ENCODE measurements around the gene FTCDNL1.

Gene FTCDNL1

DNA sequence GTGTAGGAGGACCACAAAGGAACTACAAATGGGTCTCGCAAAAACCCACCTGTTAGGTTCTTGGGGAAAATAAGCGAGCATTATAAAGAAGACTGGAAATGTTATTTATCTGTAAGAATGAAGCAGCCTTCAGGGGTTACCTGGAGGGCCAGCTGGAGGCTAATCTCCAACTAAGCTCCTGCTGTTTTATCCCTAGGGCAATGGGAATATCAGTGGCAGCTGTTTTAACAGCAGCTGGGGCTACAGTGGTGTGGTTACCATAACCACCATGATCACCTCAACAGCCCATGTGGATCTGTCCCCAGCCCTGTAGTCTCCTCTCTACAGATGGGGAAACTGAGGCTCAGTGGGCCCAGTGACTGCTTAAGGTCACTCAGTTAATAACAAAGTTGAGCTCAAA lies 108.1 kb downstream of the FTCDNL1 start:
- H3K27me3 ChIP-seq (ENCODE audit: control insufficient read depth, insufficient read depth, low read length) = no peaks in the 10 kb centered on the region
- no peak overlapping the region for H3K27ac ChIP-seq (ENCODE audit: low read depth, low read length)
- H3K4me1 ChIP-seq (ENCODE audit: control insufficient read depth, insufficient read depth, low read length) = peaks cover 57% of the 10 kb centered on the region
- H3K9ac ChIP-seq (ENCODE audit: low read depth, low read length) = no peak overlapping the region
- H3K4me3 ChIP-seq (ENCODE audit: low read depth, low read length) = no peak overlapping the region
- no peaks in the 10 kb centered on the region for H3K36me3 ChIP-seq (ENCODE audit: control insufficient read depth, insufficient read depth, low read length)
- H3K9me3 ChIP-seq (ENCODE audit: control insufficient read depth, insufficient read depth, low read length) = no peaks in the 10 kb centered on the region

DNA sequence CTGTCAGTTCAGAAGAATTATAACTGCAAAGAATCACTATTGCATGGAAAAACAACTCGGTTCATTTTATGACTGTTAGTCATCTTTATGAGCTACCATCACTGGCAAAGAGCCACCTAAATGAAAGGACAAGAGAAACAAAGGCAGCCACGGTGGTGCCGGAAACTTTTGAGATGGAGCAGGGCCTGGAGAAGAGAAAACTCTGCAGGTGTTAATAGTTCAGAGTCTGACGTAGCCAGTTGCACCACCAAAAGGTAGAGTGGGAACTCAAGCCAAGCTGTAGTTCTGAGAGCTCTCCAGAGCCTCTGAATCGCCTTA lies 110.9 kb downstream of the FTCDNL1 start:
- H3K36me3 ChIP-seq (ENCODE audit: control insufficient read depth, insufficient read depth, low read length) = no peaks in the 10 kb centered on the region

DNA sequence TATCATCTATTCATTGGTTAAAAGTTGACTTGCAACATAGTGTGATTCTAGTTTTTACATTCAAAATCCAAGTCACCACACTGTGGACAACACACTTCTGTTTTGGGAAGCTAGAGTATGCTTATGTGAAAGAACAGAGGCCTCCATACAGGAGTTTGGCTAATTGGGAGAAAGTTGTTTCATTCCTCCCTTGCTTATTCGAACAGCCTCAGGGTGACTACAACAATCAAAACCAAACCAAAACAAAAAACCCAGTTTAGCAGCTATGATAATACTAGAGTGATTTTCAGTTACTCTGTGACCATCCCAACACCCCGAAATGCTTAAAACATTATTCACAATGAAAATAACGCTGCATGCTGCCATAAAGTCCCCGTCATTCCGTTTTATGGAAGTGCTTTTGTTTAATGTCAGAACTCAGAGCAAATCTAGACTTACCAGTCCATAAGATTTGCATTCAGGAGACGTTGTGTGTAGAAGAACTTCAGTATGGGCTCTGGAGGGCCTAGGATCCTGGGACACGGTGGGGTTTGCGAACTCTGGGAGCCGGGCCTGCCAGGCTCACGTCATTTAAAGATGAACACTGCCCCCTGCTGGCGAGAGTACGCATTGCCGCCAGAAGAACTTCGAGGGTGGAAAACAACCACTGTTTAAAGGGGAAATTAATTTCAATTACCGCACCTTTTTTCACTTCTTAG lies 111.4 kb downstream of the FTCDNL1 start:
- Histone ChIP-seq H3K4me1 (ENCODE audit: control insufficient read depth, insufficient read depth, low read length) (peaks cover 53% of the 10 kb centered on the region), H3K9ac (ENCODE audit: low read depth, low read length) (no peak overlapping the region), H3K27ac (ENCODE audit: low read depth, low read length) (no peak overlapping the region), H3K27me3 (ENCODE audit: control insufficient read depth, insufficient read depth, low read length) (no peaks in the 10 kb centered on the region; the same call in 1 of the 2 replicates), H3K9me3 (ENCODE audit: control insufficient read depth, insufficient read depth, low read length) (no peaks in the 10 kb centered on the region), H3K36me3 (ENCODE audit: control insufficient read depth, insufficient read depth, low read length) (no peaks in the 10 kb centered on the region), H3K4me3 (ENCODE audit: low read depth, low read length) (no peak overlapping the region)

More for the DNA sequence above, 110.9 kb downstream of the FTCDNL1 start:
- no peak overlapping the region for H3K9ac ChIP-seq (ENCODE audit: low read depth, low read length)
- peaks cover 57% of the 10 kb centered on the region for H3K4me1 ChIP-seq (ENCODE audit: control insufficient read depth, insufficient read depth, low read length)
- no peaks in the 10 kb centered on the region for H3K9me3 ChIP-seq (ENCODE audit: control insufficient read depth, insufficient read depth, low read length)
- H3K27ac ChIP-seq (ENCODE audit: low read depth, low read length) = no peak overlapping the region
- no peak overlapping the region for H3K4me3 ChIP-seq (ENCODE audit: low read depth, low read length)
- no peaks in the 10 kb centered on the region; the same call in 1 of the 2 replicates for H3K27me3 ChIP-seq (ENCODE audit: control insufficient read depth, insufficient read depth, low read length)

DNA sequence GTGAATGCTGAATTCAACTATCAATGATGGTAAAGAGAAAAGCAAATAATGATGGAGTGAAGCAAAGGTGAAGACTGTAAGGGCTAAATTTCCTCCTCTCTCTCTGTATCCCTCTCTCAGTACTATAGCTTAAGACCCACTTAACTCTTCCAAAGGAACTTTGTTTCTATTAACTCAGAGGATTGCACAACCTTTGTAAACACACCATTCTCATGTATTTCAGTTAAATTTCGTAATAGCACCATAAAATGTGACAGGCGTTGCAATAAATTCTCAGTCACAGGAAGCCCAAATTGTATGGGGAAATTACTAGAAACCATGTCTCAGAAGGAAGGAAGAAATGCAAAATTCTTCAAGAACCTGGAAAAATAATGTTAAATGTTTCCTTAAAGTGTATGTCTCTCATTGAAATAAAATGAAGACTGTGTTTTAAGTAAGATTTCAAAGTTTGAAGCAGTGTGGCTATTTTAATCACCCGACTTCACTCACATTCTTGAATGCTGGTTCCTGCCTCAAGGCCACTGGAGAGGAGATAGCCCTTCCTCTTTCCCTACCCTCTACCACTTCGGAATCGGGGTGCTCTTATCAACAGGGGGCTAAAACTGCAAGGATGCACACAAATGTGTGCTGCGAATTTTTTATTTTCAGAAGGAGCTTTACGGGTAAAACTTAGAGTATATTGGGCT lies 112.1 kb downstream of the FTCDNL1 start:
- Histone ChIP-seq H3K27me3 (ENCODE audit: control insufficient read depth, insufficient read depth, low read length) (no peaks in the 10 kb centered on the region; the same call in 1 of the 2 replicates), H3K4me1 (ENCODE audit: control insufficient read depth, insufficient read depth, low read length) (peaks cover 46% of the 10 kb centered on the region), H3K36me3 (ENCODE audit: control insufficient read depth, insufficient read depth, low read length) (no peaks in the 10 kb centered on the region), H3K9ac (ENCODE audit: low read depth, low read length) (no peak overlapping the region), H3K27ac (ENCODE audit: low read depth, low read length) (no peak overlapping the region), H3K4me3 (ENCODE audit: low read depth, low read length) (no peak overlapping the region), H3K9me3 (ENCODE audit: control insufficient read depth, insufficient read depth, low read length) (no peaks in the 10 kb centered on the region)

DNA sequence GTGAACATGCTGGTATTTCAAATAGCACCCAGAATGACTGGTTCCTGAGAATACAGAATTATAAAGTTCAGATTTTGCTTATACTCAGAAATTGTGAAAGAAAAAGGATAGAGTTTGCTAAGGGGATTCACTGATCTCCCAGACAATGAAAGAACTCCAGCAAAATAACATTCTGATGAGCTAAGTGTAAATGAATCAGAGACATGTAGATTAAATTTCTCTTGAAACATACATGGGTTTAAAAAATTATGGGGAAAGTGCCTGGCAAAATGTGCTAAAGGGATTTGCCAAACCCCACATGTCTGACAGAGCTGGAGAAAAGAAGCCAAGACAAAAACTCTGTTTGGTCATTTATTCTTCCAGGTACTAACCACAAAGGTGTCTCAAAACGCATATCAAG lies 116.3 kb downstream of the FTCDNL1 start:
- Histone ChIP-seq H3K4me3 (ENCODE audit: low read depth, low read length) (no peak overlapping the region), H3K9ac (ENCODE audit: low read depth, low read length) (no peak overlapping the region), H3K36me3 (ENCODE audit: control insufficient read depth, insufficient read depth, low read length) (no peaks in the 10 kb centered on the region), H3K4me1 (ENCODE audit: control insufficient read depth, insufficient read depth, low read length) (peaks cover 17% of the 10 kb centered on the region), H3K9me3 (ENCODE audit: control insufficient read depth, insufficient read depth, low read length) (no peaks in the 10 kb centered on the region), H3K27me3 (ENCODE audit: control insufficient read depth, insufficient read depth, low read length) (no peaks in the 10 kb centered on the region; the same call in 1 of the 2 replicates), H3K27ac (ENCODE audit: low read depth, low read length) (no peak overlapping the region)

DNA sequence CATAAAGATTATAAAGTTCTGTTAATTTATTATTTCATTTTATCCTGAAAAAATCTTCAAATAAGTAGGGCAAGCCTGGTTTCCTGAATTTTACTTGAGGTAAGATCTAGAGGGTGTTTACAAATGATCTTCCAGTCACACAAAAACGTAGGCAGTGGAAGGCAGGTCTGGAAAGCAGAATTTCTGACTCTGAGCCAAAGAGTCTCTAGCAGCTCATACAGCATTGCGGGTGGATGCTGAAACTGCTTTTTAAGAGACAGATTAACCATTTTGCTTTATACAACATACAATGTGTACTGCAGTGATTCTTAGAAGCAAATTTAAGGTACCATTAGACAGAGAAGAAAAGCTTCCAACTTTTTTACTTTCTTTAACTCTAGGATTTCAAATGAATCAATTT lies 117.0 kb downstream of the FTCDNL1 start:
- H3K27ac ChIP-seq (ENCODE audit: low read depth, low read length) = no peak overlapping the region
- no peaks in the 10 kb centered on the region for H3K36me3 ChIP-seq (ENCODE audit: control insufficient read depth, insufficient read depth, low read length)
- H3K4me3 ChIP-seq (ENCODE audit: low read depth, low read length) = no peak overlapping the region
- no peaks in the 10 kb centered on the region; the same call in 1 of the 2 replicates for H3K27me3 ChIP-seq (ENCODE audit: control insufficient read depth, insufficient read depth, low read length)
- no peaks in the 10 kb centered on the region for H3K9me3 ChIP-seq (ENCODE audit: control insufficient read depth, insufficient read depth, low read length)
- peaks cover 10% of the 10 kb centered on the region for H3K4me1 ChIP-seq (ENCODE audit: control insufficient read depth, insufficient read depth, low read length)
- no peak overlapping the region for H3K9ac ChIP-seq (ENCODE audit: low read depth, low read length)

DNA sequence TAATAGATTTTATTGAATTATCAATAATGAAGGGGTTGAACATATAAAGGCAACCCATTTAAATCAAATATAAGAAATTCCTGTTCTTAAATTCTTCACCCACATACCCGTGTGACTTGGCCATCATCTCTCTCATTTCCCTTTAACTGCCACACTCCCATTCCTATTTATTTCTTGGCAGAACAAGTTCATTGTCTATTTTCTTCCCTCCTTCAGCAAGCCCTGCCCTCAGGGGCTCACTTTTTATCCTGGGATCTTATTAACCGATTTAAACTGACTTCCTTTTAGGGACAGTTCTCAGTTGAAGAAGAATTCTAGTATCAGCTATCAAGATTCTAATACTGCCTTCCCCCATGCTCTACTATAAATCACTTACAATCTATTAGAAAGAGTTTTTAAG lies 123.2 kb downstream of the FTCDNL1 start:
- Histone ChIP-seq H3K4me3 (ENCODE audit: low read depth, low read length) (no peak overlapping the region), H3K4me1 (ENCODE audit: control insufficient read depth, insufficient read depth, low read length) (no peaks in the 10 kb centered on the region), H3K9ac (ENCODE audit: low read depth, low read length) (no peak overlapping the region), H3K27me3 (ENCODE audit: control insufficient read depth, insufficient read depth, low read length) (no peaks in the 10 kb centered on the region), H3K9me3 (ENCODE audit: control insufficient read depth, insufficient read depth, low read length) (no peaks in the 10 kb centered on the region), H3K27ac (ENCODE audit: low read depth, low read length) (no peak overlapping the region), H3K36me3 (ENCODE audit: control insufficient read depth, insufficient read depth, low read length) (no peaks in the 10 kb centered on the region)

DNA sequence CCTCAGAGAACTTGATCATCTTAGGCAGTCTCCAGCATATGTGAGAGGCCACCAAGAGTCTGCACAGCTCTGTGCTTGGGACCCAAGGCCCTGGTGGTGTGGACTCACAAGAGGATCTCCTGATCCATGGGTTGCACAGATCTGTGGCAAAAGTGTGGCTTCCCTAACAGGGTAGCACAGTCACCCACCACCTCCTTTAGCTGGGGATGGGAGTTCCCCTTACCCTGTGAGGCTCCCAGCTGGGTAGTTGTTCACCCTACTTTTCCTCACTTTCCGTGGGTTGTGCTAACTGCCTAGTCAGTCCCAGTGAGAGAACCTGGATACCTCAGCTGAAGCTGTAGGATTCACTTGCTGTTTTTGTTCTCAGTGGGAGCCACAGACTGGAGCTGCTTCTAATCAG lies 123.7 kb downstream of the FTCDNL1 start:
- Histone ChIP-seq H3K4me1 (ENCODE audit: control insufficient read depth, insufficient read depth, low read length) (no peaks in the 10 kb centered on the region), H3K4me3 (ENCODE audit: low read depth, low read length) (no peak overlapping the region), H3K9me3 (ENCODE audit: control insufficient read depth, insufficient read depth, low read length) (no peaks in the 10 kb centered on the region), H3K9ac (ENCODE audit: low read depth, low read length) (no peak overlapping the region), H3K27me3 (ENCODE audit: control insufficient read depth, insufficient read depth, low read length) (no peaks in the 10 kb centered on the region), H3K27ac (ENCODE audit: low read depth, low read length) (no peak overlapping the region), H3K36me3 (ENCODE audit: control insufficient read depth, insufficient read depth, low read length) (no peaks in the 10 kb centered on the region)

DNA sequence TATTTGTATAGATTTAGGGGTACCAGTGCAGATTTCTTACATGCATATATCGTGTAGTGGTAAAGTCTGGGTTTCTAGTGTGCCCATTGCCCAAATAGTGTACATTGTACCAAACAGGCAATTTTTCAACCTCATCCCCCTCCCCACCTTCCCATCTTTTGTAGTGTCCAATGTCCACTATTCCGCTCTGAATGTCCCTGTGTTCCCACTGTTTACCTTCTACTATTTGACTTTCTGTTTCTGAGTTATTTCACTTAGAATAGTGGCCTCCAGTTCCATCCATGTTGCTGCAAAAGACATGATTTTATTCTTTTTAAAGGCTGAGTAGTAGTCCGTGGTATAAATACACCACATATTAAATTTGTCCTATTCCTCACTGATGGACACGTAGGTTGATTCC lies 132.9 kb downstream of the FTCDNL1 start:
- Histone ChIP-seq H3K27ac (ENCODE audit: low read depth, low read length) (no peak overlapping the region), H3K9ac (ENCODE audit: low read depth, low read length) (no peak overlapping the region), H3K4me3 (ENCODE audit: low read depth, low read length) (no peak overlapping the region), H3K9me3 (ENCODE audit: control insufficient read depth, insufficient read depth, low read length) (no peaks in the 10 kb centered on the region), H3K36me3 (ENCODE audit: control insufficient read depth, insufficient read depth, low read length) (no peaks in the 10 kb centered on the region), H3K27me3 (ENCODE audit: control insufficient read depth, insufficient read depth, low read length) (no peaks in the 10 kb centered on the region), H3K4me1 (ENCODE audit: control insufficient read depth, insufficient read depth, low read length) (no peaks in the 10 kb centered on the region)

DNA sequence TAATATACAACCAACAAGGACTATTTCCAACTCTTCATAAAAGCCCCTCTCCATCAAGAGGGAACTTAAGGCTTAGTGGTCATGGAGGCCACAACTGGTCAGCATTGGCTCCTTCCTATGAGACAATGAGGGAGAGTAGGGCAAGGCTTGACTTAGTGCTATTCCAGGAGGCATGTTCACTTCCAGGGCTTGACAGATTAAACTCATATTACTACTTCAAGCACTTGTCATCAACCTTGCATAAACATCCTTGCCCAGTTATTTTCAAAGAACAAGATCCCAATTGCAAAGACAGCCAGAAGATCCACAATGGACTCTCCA lies 133.4 kb downstream of the FTCDNL1 start:
- H3K4me3 ChIP-seq (ENCODE audit: low read depth, low read length) = no peak overlapping the region
- H3K9ac ChIP-seq (ENCODE audit: low read depth, low read length) = no peak overlapping the region
- H3K4me1 ChIP-seq (ENCODE audit: control insufficient read depth, insufficient read depth, low read length) = no peaks in the 10 kb centered on the region
- H3K27ac ChIP-seq (ENCODE audit: low read depth, low read length) = no peak overlapping the region
- no peaks in the 10 kb centered on the region for H3K9me3 ChIP-seq (ENCODE audit: control insufficient read depth, insufficient read depth, low read length)
- no peaks in the 10 kb centered on the region for H3K27me3 ChIP-seq (ENCODE audit: control insufficient read depth, insufficient read depth, low read length)
- no peaks in the 10 kb centered on the region for H3K36me3 ChIP-seq (ENCODE audit: control insufficient read depth, insufficient read depth, low read length)

DNA sequence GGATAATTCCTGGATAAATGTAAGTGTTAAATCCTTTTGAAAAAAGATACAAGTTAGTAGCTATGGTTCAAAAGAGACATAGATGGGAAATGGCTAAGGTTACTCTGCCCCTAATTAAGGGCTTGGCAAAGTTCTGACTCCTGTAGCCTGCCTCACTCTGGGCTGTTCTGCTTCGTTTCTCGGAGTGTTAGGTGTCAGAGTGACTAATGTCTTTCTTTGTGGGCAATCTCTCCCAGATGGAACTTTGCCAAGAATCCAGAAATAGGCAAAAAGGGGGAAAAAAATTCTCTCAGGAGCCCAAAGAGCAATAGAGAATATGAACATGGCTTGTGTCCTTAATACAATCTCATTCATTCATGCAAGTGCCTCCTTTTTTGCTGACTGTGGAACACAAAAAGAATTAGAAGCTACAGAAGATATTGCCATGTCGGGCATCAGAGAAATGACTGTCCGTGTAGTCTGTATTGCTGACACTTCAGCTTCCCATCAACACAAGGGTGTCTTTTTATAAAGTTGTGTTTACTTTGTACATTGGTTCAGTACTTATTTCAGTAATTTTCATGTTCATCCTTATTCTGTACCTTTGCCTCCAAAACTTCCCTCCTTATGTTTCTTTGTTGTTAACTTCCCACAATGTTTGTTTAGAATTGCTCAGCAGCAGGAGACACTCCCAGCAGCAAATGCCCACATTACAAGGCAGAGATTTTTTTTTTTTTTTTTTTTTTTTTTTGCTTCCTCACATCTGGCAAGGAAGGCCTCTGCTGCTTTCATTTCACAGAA lies 134.0 kb downstream of the FTCDNL1 start:
- H3K27me3 ChIP-seq (ENCODE audit: control insufficient read depth, insufficient read depth, low read length) = no peaks in the 10 kb centered on the region
- H3K4me1 ChIP-seq (ENCODE audit: control insufficient read depth, insufficient read depth, low read length) = no peaks in the 10 kb centered on the region
- no peak overlapping the region for H3K27ac ChIP-seq (ENCODE audit: low read depth, low read length)
- H3K9ac ChIP-seq (ENCODE audit: low read depth, low read length) = no peak overlapping the region
- H3K36me3 ChIP-seq (ENCODE audit: control insufficient read depth, insufficient read depth, low read length) = no peaks in the 10 kb centered on the region
- H3K9me3 ChIP-seq (ENCODE audit: control insufficient read depth, insufficient read depth, low read length) = no peaks in the 10 kb centered on the region
- no peak overlapping the region for H3K4me3 ChIP-seq (ENCODE audit: low read depth, low read length)

Measured in HUES48 (cell line).